Measurements from ENCODE around the gene QSOX2.

Gene QSOX2

GRCh38 chr9:136190237-136190601 lies 55.4 kb downstream of the QSOX2 start:
- no peak for DNase-seq (ENCODE audit: low spot score)

GRCh38 chr9:136189394-136190236 lies 56.0 kb downstream of the QSOX2 start:
- no peak for DNase-seq (ENCODE audit: low spot score)

DNA sequence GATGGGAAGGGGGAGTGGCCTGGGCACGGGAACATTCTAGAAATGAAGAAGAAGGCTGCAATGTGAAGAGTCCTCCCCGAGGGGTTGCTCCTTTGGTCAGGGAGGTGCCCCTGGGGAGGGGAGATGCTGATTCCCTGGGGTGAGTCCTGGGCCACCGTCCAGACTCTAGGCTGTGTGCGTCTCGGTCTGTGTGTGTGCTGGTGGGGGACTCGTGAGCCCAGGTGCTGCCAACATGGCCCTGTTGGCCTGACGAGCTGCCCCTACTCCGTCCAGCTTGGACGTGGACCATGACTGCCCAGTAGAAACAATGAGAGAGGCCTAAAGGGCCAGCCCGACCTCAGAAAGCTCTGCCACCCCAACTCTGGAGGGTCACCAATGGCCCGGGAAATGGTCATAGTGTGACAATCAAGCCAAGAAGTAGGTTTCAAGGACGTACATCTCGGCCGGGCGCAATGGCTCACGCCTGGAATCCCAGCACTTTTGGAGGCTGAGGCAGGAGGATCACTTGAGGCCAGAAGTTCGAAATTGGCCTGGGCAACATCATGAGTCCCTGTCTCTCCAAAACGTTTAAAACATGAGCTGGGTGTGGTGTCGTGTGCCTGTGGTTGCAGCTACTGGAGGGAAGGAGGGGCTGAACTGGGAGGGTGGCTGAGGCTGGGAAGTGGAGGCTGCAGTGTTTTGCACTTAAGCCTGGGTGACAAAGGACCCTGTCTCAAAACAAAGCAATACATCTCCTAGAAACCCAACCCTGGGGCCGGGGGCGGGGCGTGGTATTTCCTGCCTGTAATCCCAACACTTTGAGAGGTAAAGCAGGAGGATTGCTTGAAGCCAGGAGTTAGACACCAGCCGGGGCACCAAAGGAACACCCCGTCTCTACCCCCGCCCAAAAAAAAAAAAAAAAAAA lies 57.7 kb downstream of the QSOX2 start:
- DNase-seq (ENCODE audit: low spot score), result no peak

DNA sequence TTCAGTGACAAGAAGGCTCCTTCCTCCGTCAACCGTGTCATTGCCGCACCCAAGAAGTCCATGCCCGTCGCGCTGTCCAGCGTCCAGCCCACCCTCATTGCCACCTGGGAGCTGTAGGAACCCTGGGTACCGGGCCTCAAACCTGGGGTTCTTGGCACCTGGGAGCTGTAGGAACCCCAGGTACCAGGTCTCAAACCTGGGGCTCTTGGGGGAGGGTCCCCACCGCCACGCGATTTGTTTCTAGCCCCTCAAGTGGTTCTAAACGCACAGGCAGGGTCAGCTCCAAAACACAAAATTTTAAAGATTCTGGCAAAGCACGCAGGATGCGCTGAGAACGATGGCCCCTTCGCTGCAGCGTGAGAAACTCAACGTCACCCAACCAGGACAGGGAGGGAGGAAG lies 58.4 kb downstream of the QSOX2 start:
- DNase-seq (ENCODE audit: low spot score), result no peak

DNA sequence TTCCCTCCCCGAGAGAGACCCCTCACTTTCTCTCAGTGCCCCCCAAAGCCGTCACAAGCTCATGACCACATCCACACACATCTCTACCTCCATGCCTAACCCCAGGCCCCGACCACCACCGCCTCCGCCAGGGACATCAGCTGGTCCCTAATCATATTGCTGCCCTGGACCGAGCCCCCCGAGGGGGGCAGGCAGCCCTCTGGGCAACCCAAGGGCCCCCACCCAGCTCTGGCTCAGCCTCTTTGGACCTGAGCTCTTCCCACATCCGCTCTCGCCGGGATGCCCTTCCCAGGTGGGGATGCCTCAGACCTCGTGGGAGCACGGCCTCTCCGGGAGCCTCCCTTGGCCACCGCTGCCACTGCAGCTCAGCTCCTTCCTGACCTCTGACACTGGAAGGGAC lies 59.2 kb downstream of the QSOX2 start:
- no peak for DNase-seq (ENCODE audit: low spot score)

DNA sequence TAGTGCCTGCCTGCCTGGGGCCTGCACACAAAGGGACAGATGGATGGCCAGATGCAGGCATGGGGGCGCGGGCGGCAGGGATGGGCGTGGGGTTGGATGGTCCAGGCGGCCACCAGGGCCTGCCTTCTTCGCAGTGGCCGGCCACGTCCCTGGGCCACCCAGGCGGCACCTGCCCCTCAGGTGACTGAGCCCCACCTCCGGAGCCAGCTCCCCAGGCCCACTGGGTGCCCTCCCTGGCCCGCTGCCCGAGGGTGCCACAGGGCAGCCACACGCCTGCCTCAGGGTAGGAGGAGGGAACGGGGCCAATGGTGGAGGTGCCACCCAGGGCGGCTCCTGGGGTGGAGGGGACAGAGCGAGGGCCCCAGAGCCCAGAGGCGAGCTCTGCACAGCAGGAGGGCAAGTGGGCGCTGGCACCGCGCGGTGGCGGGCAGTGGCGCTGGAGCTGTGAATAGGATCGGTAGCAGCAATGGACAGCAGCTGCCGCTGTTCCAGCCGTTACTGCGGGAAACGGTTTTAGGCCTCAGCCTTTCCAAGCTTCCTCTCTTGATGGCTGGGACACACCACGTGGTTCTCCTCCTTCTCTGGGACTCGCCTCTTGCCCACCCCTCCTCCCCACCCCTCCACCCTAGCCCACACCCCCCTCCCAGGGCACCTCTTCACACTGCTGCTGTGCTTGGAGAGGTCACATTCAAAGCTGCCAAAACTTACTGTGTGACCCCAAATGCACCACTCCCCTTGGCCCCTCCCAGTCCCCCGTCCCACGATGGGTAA lies 59.8 kb downstream of the QSOX2 start:
- DNase-seq (ENCODE audit: low spot score), result no peak

- no peak for DNase-seq (ENCODE audit: low spot score)
Measured at GRCh38 chr9:136185066-136185465, 60.5 kb downstream of the QSOX2 start.

DNA sequence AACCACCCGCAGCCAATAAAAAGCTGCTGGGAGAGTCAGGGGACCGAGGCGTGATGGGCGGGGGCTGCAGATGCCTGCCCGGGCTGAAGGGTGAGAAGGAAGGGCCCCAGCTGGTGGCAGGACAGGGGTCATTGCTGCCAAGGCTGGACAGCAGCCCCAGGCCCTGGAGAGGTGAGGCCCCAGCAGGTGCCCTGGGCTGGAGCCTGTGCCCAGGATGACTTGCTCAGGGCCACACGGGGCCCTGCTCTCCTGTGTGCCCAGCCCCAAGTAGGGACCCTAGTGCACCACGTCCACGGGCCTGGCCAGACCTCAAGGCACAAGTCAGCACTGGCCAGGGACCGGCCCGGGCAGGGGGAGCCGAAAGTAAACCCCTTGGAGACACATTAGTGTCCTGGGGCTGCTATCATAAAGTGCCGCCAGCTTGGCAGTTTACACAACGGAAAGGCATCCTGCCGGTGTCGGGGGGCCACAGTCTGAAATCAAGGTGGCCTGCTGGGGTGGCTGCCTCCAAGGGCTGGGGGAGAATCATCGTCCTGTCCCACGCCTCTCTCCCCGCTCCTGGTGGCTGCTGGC lies 62.7 kb downstream of the QSOX2 start:
- no peak for DNase-seq (ENCODE audit: low spot score)

DNA sequence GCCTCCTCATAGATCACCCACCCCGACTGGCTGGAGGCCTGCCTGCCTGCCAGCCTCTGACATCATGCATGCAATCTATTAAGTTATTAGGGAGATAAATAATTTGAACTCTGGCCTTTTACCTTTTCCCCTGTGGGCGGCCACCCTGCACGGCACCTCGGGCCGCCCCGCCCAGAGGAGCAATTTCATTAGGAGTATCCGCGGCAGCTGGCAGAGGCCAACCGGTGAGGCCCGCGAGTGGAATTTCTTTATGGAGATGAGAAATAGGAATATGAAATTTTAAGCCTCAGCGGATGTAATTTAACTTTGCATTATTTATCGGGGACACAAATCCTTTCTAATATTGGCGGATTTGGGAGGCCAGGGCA lies 63.2 kb downstream of the QSOX2 start:
- no peak for DNase-seq (ENCODE audit: low spot score)

GRCh38 chr9:136181784-136182419 lies 63.7 kb downstream of the QSOX2 start:
- no peak for DNase-seq (ENCODE audit: low spot score)

DNA sequence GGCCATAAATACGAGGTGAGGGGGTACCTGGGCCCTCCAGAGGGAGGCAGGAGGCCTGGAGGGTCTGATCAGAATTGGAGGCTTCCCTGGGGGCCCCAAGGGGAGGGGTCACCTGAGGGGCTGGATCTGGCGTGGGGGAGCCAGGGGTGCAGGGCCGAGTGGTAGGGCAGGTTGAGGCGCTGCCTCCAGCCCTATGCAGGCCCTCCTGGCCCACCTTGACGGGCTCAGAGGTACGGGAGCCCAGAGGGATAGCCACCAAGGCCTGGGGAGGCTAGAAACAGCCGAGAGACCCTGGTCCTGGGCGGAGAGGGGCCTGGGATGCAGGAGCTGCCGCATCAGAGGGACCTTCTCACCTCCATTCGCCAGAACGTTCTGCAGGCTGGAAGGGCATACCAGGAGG lies 65.0 kb downstream of the QSOX2 start:
- DNase-seq (ENCODE audit: low spot score), result no peak

GRCh38 chr9:136179761-136180160 lies 65.9 kb downstream of the QSOX2 start:
- no peak for DNase-seq (ENCODE audit: low spot score)

DNA sequence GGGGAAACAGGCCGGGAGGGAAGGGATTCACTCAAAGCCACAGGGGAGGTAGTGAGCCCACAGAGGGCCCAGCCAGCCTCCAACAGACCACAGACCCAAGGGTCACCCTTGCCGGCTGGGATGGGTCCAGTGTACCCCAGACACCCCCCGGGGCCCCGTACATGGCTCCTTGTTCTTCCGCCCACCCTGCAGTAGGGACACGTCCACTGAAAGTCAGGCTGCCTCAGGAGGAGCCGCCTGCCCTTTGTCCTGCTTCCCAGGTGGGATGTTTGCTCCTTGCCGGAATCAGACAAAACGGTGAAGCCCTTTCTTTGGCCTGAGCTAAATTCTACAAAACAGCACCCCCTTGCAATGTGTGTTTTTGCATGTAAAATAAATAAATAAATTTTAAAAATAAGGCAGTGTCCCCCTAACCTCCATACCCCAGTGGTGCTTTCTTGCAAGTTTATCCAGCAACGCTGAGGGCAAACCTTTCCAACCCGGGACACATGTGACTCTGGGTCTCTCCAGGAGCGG lies 66.5 kb downstream of the QSOX2 start:
- DNase-seq (ENCODE audit: low spot score), result no peak

- no peak for DNase-seq (ENCODE audit: low spot score)
Measured at GRCh38 chr9:136178773-136179075, 66.9 kb downstream of the QSOX2 start.

GRCh38 chr9:136178061-136178772 lies 67.4 kb downstream of the QSOX2 start:
- no peak for DNase-seq (ENCODE audit: low spot score)

DNA sequence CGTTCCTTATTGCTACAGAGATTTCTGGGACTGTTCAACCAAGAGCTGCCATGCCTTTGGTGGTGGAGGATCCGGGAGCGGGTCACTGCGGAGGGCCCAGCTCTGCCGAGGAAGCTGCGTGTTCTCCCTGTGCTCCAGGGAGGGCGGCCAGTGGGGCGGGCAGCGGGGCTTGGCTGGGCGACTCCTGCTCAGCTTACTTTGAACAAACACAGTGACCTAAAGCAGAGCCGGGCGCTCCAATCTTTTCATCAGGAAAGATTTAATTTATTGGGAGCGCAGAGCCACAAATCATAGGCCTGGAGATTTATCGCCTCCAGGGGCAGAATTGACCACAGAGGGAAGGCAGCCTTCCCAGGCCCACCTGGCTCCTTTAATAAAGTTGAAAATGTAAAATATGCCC lies 68.4 kb downstream of the QSOX2 start:
- no peak for DNase-seq (ENCODE audit: low spot score)

- no peak for DNase-seq (ENCODE audit: low spot score)
Measured at GRCh38 chr9:136175616-136176197, 69.9 kb downstream of the QSOX2 start.

GRCh38 chr9:136174779-136175615 lies 70.6 kb downstream of the QSOX2 start:
- no peak for DNase-seq (ENCODE audit: low spot score)

GRCh38 chr9:136173648-136174290 lies 71.8 kb downstream of the QSOX2 start:
- no peak for DNase-seq (ENCODE audit: low spot score)
